ENCODE results near the gene HEPACAM.

Gene HEPACAM

GRCh38 chr11:124887667-124888013 lies 48.2 kb downstream of the HEPACAM start:
- H3K4me3 ChIP-seq (ENCODE audit: low read depth, low read length) = no peak overlapping the region
- no peak for DNase-seq (ENCODE audit: low read depth)
- no peak for TF ChIP-seq CTCF (IDR thresholded peaks at IDR 0.05; ENCODE audit: control insufficient read depth, extremely low read depth, insufficient read depth)

GRCh38 chr11:124886978-124887666 lies 48.7 kb downstream of the HEPACAM start:
- no peak for TF ChIP-seq CTCF (IDR thresholded peaks at IDR 0.05; ENCODE audit: control insufficient read depth, extremely low read depth, insufficient read depth)
- H3K4me3 ChIP-seq (ENCODE audit: low read depth, low read length) = no peak overlapping the region
- no peak for DNase-seq (ENCODE audit: low read depth)

GRCh38 chr11:124886476-124886875 lies 49.4 kb downstream of the HEPACAM start:
- no peak for TF ChIP-seq CTCF (IDR thresholded peaks at IDR 0.05; ENCODE audit: control insufficient read depth, extremely low read depth, insufficient read depth)
- H3K4me3 ChIP-seq (ENCODE audit: low read depth, low read length) = no peak overlapping the region
- no peak for DNase-seq (ENCODE audit: low read depth)

GRCh38 chr11:124884869-124885479 lies 50.9 kb downstream of the HEPACAM start:
- no peak overlapping the region for H3K4me3 ChIP-seq (ENCODE audit: low read depth, low read length)
- no peak for TF ChIP-seq CTCF (IDR thresholded peaks at IDR 0.05; ENCODE audit: control insufficient read depth, extremely low read depth, insufficient read depth)
- no peak for DNase-seq (ENCODE audit: low read depth)

- TF ChIP-seq CTCF (IDR thresholded peaks at IDR 0.05; ENCODE audit: control insufficient read depth, extremely low read depth, insufficient read depth) = no peak
- H3K4me3 ChIP-seq (ENCODE audit: low read depth, low read length) = no peak overlapping the region
- DNase-seq (ENCODE audit: low read depth) = no peak
These were observed 51.5 kb downstream of the HEPACAM start for GRCh38 chr11:124884340-124884739.

GRCh38 chr11:124882339-124883071 lies 53.3 kb downstream of the HEPACAM start:
- H3K4me3 ChIP-seq (ENCODE audit: low read depth, low read length) = no peak overlapping the region
- peak; percentile 80 for DNase-seq (ENCODE audit: low read depth)
- TF ChIP-seq CTCF (IDR thresholded peaks at IDR 0.05; ENCODE audit: control insufficient read depth, extremely low read depth, insufficient read depth) = no peak

All from LNCaP clone FGC (cell line).